ENCODE data around the gene C15orf39. TPM values are rescaled to one million over a fixed set of nuclear protein-coding genes. Genes with fewer than 3 reads are reported as not detected.
"Not testable (repeated sequence)": the region's sequence is repeated elsewhere in the genome, so short reads cannot be mapped to it uniquely, and the experiment has no call there.

Gene C15orf39
- total and polyA plus RNA-seq, 2 experiments from 2014 or later = 5.1 to 12.5 TPM

DNA sequence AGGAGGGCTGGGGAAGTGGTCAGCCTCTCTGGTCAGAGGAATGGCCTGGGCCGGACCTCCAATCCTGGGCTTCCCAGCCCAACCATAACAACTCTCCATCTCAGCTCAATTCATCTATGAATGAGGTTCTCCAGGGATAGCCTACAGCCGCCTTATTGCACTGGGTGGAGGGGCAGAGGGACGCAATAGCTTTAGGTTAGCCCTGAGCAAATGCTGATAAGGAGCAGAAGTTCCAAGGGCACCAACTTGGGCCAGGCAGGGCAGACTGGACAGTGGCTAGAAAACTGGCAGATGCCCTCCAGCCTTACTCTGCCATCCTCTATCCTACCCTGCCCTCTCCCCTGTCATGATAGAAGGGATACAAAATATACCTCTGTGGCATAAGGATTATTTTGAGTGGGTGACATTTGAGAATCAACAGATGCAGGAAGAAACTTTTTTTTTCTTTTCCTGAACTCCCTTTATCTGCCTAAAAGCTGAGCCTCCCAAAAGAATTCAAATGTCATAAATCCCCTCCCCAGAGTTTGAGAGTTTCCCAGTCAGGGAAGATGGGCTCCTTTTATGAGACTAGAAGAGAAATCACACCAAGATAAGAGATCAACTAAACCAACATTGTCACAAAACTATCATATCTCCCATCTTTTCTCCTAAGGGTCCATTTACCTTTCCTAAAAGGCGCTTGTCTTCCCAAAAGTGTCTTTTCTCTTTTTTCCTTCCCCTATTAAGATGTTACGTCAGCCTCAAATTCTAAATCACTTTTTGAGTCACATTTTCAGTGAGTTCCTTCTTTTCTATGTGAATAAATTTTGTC is 40.4 kb upstream of the C15orf39 start:
- H3K4me1 ChIP-seq (ENCODE audit: insufficient read depth) = no peaks in the 10 kb centered on the region
- no peaks in the 10 kb centered on the region for H3F3A ChIP-seq (ENCODE audit: insufficient read depth)
- no peaks in the 10 kb centered on the region for H3K36me3 ChIP-seq (ENCODE audit: low read depth)
- no peaks in the 10 kb centered on the region for H3K27me3 ChIP-seq (replicated peaks; ENCODE audit: insufficient read depth)
- no peak overlapping the region for H3K4me3 ChIP-seq
- H3K9me2 ChIP-seq (ENCODE audit: insufficient read depth) = no peaks in the 10 kb centered on the region
- H4K20me1 ChIP-seq (ENCODE audit: insufficient read depth) = no peaks in the 10 kb centered on the region
- no peaks in the 10 kb centered on the region for H3K9me3 ChIP-seq (ENCODE audit: low read depth)
- in situ Hi-C loops (cut with MboI) = no loop called here
- H3K27ac ChIP-seq = no peak overlapping the region
- H2AFZ ChIP-seq = no peak overlapping the region
- no peak for DNase-seq
- H3K9ac ChIP-seq = no peak overlapping the region
- H3K4me2 ChIP-seq (ENCODE audit: unreplicated experiment) = no peak overlapping the region
- TF ChIP-seq EZH2 (IDR thresholded peaks at IDR 0.05; ENCODE audit: insufficient read depth, poor library complexity, severe bottlenecking) (no peak), EZH2phosphoT487 (IDR thresholded peaks at IDR 0.05; ENCODE audit: insufficient read depth, low read depth) (no peak)
- no peaks in the 10 kb centered on the region for H3K79me2 ChIP-seq (ENCODE audit: insufficient read depth)
- WGBS, 2 experiments (ENCODE audit: low coverage in 1 of 2, low lambda C conversion rate in 2 of 2, missing lambda C conversion rate in 2 of 2) = 77 to 83% methylated on average over 5 of the region's 5 CpGs

DNA sequence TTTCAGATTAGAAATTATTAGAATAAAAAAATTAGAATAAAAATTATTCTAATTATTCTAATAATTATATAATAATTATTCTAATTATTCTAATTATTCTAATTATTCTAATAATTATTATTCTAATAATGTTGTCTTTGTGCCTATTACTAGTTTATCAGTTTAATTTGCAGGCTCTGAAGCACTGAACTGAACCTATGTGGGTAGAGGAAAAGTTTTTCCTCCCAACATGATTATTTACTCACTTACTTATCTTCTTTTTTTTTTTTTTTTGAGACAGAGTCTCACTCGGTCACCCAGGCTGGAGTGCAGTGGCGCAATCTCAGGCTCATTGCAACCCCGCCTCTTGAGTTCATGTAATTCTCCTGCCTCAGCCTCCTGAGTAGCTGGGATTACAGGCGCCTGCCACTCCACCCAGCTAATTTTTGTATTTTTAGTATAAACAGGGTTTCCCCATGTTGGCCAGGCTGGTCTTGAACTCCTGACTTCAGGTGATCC is 39.7 kb upstream of the C15orf39 start:
- Histone ChIP-seq H4K20me1 (ENCODE audit: insufficient read depth) (no peaks in the 10 kb centered on the region), H3F3A (ENCODE audit: insufficient read depth) (peaks cover 4% of the 10 kb centered on the region), H3K9me2 (ENCODE audit: insufficient read depth) (no peaks in the 10 kb centered on the region), H3K36me3 (ENCODE audit: low read depth) (no peaks in the 10 kb centered on the region), H3K4me3 (no peak overlapping the region), H3K4me1 (ENCODE audit: insufficient read depth) (no peaks in the 10 kb centered on the region), H3K4me2 (ENCODE audit: unreplicated experiment) (no peak overlapping the region), H3K79me2 (ENCODE audit: insufficient read depth) (no peaks in the 10 kb centered on the region), H3K27me3 (replicated peaks; ENCODE audit: insufficient read depth) (no peaks in the 10 kb centered on the region), H3K9ac (no peak overlapping the region), H3K9me3 (ENCODE audit: low read depth) (no peaks in the 10 kb centered on the region), H2AFZ (no peak overlapping the region), H3K27ac (no peak overlapping the region)
- DNase-seq = peak; percentile 64
- TF ChIP-seq EZH2 (IDR thresholded peaks at IDR 0.05; ENCODE audit: insufficient read depth, poor library complexity, severe bottlenecking) (no peak), EZH2phosphoT487 (IDR thresholded peaks at IDR 0.05; ENCODE audit: insufficient read depth, low read depth) (no peak)
- in situ Hi-C loops (cut with MboI) = no loop called here
- WGBS, 2 experiments (ENCODE audit: low coverage in 1 of 2, low lambda C conversion rate in 2 of 2, missing lambda C conversion rate in 2 of 2) = 43 to 56% methylated on average over 4 of the region's 4 CpGs

DNA sequence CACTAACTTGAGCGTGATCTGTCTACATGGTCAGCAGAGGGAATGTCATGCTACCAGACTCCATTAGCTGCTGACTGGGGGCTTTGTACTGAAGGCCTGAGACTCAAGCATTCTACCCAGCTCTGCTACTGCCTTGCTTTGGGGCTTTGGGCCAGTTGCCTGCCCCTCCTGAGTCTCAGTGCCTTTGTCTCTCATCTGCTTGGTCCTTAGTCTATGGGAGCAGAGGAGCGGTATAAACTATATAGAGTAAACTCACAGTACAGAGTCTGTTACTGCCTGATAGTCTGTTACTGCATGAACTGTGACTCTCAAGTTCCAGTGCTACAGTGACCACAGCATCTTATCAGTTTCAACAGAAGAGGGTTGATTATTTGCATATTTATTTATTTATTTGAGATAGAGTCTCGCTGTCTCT is 38.5 kb upstream of the C15orf39 start:
- Histone ChIP-seq H4K20me1 (ENCODE audit: insufficient read depth) (no peaks in the 10 kb centered on the region), H3K27me3 (replicated peaks; ENCODE audit: insufficient read depth) (no peaks in the 10 kb centered on the region), H3K36me3 (ENCODE audit: low read depth) (no peaks in the 10 kb centered on the region), H3K4me2 (ENCODE audit: unreplicated experiment) (no peak overlapping the region), H3K9ac (no peak overlapping the region), H3F3A (ENCODE audit: insufficient read depth) (peaks cover 13% of the 10 kb centered on the region), H3K9me3 (ENCODE audit: low read depth) (no peaks in the 10 kb centered on the region), H3K79me2 (ENCODE audit: insufficient read depth) (no peaks in the 10 kb centered on the region), H2AFZ (no peak overlapping the region), H3K9me2 (ENCODE audit: insufficient read depth) (no peaks in the 10 kb centered on the region), H3K4me1 (ENCODE audit: insufficient read depth) (peaks cover 8% of the 10 kb centered on the region), H3K27ac (no peak overlapping the region), H3K4me3 (no peak overlapping the region)
- 91 to 93% methylated on average over 3 of the region's 3 CpGs for WGBS, 2 experiments (ENCODE audit: low coverage in 1 of 2, low lambda C conversion rate in 2 of 2, missing lambda C conversion rate in 2 of 2)
- no peak for DNase-seq
- TF ChIP-seq EZH2phosphoT487 (IDR thresholded peaks at IDR 0.05; ENCODE audit: insufficient read depth, low read depth) (no peak), EZH2 (IDR thresholded peaks at IDR 0.05; ENCODE audit: insufficient read depth, poor library complexity, severe bottlenecking) (no peak)
- in situ Hi-C loops (cut with MboI) = no loop called here

DNA sequence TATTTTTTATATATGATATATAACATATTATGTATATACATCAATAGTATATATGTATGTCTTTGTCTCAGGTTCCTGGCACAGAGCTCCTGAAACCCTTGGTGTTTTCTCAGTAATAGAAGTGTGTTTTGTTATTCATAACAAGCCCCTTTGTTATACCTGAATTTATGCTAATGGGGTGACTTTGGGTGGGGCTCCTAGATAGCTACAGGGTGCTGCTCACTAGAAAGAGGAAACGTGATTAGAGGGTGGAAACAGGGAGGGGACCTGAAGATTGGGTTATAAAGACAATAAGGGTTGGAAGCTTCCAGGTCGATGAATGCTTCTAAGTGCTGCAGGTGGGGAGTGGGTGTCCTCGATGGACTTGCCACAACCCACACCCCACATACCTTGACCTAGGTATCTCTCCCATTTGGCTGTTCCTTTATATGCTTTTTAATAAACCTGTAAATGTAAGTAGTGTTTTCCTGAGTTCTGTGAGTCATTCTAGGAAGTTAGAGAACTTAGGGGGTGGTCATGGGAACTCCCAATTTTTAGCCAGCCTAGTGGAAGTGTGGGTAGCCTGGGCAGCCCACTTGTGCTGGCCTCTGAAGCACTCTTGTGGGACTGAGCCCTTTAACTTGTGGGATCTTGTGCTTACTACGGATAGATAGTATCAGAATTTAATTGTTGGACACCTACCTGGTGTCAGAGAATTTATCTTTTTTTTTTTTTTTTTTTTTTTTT is 36.9 kb upstream of the C15orf39 start:
- Histone ChIP-seq H3K79me2 (ENCODE audit: insufficient read depth) (no peaks in the 10 kb centered on the region), H3K4me2 (ENCODE audit: unreplicated experiment) (no peak overlapping the region), H3K9me2 (ENCODE audit: insufficient read depth) (no peaks in the 10 kb centered on the region), H3K9me3 (ENCODE audit: low read depth) (no peaks in the 10 kb centered on the region), H3K36me3 (ENCODE audit: low read depth) (no peaks in the 10 kb centered on the region), H3F3A (ENCODE audit: insufficient read depth) (peaks cover 15% of the 10 kb centered on the region), H3K4me3 (no peak overlapping the region), H2AFZ (no peak overlapping the region), H3K27me3 (replicated peaks; ENCODE audit: insufficient read depth) (no peaks in the 10 kb centered on the region), H3K9ac (no peak overlapping the region), H3K4me1 (ENCODE audit: insufficient read depth) (peaks cover 8% of the 10 kb centered on the region), H4K20me1 (ENCODE audit: insufficient read depth) (no peaks in the 10 kb centered on the region), H3K27ac (no peak overlapping the region)
- WGBS, 2 experiments (ENCODE audit: low coverage in 1 of 2, low lambda C conversion rate in 2 of 2, missing lambda C conversion rate in 2 of 2) = 60 to 62% methylated on average over 4 of the region's 4 CpGs
- TF ChIP-seq EZH2 (IDR thresholded peaks at IDR 0.05; ENCODE audit: insufficient read depth, poor library complexity, severe bottlenecking) (no peak), EZH2phosphoT487 (IDR thresholded peaks at IDR 0.05; ENCODE audit: insufficient read depth, low read depth) (no peak)
- in situ Hi-C loops (cut with MboI) = no loop called here
- no peak for DNase-seq

DNA sequence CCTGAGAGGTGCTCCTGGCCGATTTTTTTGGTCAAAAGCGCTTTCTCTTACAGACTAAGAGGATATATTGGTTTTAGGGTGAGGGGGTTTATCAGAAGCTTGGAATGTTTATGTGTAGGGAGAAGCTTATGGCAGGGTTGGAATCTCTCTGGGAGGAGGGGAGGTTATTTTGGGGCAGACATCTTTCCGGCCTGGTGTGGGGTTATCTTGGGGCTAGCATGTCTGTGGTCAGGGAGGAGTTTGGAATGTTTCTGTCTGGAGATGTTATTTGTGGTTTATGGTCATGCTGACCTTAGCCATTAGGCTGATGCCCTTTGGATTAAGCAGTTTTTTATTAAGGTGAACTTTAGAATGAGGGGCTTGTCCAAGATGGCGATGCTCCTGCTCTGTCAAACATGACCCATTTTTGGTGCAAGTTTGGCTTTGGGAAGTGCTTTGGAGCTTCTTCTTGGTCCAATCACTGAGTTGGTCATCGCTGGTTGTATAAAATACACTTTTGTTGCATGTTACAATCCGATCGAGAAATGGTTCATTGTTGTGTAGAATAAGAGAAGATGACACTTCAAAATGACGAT is 35.1 kb upstream of the C15orf39 start:
- H3K27me3 ChIP-seq (replicated peaks; ENCODE audit: insufficient read depth); H3K4me3 ChIP-seq; H4K20me1 ChIP-seq (ENCODE audit: insufficient read depth); H3K4me2 ChIP-seq (ENCODE audit: unreplicated experiment); H3K79me2 ChIP-seq (ENCODE audit: insufficient read depth); DNase-seq; H2AFZ ChIP-seq; in situ Hi-C loops (cut with MboI); H3K9me2 ChIP-seq (ENCODE audit: insufficient read depth); H3K9me3 ChIP-seq (ENCODE audit: low read depth); H3K36me3 ChIP-seq (ENCODE audit: low read depth); H3K27ac ChIP-seq; H3K9ac ChIP-seq: not testable (repeated sequence)
- Histone ChIP-seq H3K4me1 (ENCODE audit: insufficient read depth) (peaks cover 23% of the 10 kb centered on the region), H3F3A (ENCODE audit: insufficient read depth) (peaks cover 28% of the 10 kb centered on the region)
- 79 to 84% methylated on average over 8 of the region's 8 CpGs for WGBS, 2 experiments (ENCODE audit: low coverage in 1 of 2, low lambda C conversion rate in 2 of 2, missing lambda C conversion rate in 2 of 2)

Measured in GM23248 (cell line).